ENCODE results near the gene SPI1.

SPI1 gene

DNA sequence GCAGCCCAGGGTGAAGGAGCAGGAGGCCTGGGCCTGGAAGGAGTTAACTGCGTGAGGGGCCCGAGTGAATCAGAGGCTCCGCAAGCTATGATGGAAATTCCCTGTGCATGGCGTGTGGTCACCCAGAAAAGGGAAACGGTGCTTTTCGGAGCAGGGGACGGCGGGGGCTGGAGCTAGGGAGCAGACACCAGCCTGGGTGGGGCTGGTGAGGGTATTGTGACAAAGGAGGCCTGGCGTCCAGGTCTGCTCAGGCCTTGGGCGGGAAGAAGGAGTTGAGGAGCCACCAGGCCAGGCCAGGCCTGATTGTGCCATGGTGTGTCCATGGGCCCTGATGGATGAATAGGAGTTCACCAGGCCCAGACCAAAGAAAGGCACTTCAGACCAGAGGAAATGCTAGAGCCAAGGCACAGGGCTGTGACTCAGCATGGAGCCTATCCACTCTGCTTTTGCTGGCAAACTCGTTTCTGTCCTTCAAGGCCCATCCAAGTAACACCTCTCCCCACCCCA is 12.8 kb upstream of the SPI1 start:
- in situ Hi-C loops (cut with HindIII; ENCODE audit: low pct_ligation_motif_present, low pct_unique_long_range_greater_than_20kb, low sequenced_read_pairs): no loop called here
- DNase-seq: no peak

DNA sequence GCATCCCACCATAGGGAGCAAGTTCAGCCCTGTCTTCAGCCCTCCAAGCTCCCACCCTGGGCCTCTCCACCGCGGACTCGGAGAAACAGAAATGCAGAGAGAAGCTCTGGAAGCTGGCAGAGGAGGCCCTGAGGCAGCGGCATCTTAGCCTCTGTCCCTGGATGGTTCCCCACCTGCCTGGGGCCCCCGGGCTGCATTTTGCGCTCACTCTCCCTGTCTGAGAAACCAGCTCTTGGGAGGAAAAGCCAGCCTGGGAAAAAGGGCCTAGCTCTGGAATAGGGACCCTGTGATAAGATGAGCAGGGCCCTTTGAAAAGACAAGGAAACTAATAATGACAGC is 12.0 kb upstream of the SPI1 start:
- in situ Hi-C loops (cut with HindIII; ENCODE audit: low pct_ligation_motif_present, low pct_unique_long_range_greater_than_20kb, low sequenced_read_pairs): no loop called here
- DNase-seq: no peak

DNA sequence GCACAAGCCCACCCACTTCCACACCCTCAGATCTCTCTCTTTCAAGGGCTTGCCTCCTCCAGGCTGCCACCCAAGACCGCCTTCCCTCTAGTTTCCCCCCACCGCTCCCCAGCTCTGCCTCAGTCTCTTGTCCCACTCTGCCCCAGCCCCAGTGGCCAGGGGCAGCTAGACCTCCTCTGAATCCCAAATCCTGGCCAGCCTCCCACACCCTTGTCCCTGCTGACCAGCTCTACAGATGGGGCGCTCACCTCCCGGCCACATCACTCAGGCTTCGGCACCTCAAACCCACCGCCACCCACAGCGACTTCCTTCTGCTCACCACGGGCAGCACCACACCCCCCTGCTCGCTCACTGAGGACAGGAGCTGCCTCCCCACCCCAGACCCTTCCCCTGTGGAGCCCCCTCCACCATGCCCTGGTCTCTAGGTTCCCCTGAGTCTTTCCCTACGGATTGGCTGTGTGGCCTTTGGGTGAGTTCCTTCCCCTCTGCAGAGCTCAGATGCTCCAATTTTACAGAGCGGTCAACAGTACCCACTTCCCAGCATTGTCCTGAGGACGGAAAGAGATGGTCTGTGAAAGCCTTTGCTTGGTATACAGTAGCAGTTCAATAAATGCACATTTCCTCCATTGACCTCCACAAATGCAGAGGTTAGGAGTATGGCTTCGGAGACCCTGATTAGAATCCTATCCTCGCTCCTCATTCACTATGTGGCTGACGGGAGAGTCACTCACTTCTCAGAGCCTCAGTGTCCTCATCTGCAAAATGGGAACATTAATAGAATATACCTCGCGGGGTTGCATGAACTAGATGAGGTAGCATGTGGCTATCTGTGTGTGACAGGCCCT is 11.5 kb upstream of the SPI1 start:
- DNase-seq: no peak
- in situ Hi-C loops (cut with HindIII; ENCODE audit: low pct_ligation_motif_present, low pct_unique_long_range_greater_than_20kb, low sequenced_read_pairs): no loop called here

DNA sequence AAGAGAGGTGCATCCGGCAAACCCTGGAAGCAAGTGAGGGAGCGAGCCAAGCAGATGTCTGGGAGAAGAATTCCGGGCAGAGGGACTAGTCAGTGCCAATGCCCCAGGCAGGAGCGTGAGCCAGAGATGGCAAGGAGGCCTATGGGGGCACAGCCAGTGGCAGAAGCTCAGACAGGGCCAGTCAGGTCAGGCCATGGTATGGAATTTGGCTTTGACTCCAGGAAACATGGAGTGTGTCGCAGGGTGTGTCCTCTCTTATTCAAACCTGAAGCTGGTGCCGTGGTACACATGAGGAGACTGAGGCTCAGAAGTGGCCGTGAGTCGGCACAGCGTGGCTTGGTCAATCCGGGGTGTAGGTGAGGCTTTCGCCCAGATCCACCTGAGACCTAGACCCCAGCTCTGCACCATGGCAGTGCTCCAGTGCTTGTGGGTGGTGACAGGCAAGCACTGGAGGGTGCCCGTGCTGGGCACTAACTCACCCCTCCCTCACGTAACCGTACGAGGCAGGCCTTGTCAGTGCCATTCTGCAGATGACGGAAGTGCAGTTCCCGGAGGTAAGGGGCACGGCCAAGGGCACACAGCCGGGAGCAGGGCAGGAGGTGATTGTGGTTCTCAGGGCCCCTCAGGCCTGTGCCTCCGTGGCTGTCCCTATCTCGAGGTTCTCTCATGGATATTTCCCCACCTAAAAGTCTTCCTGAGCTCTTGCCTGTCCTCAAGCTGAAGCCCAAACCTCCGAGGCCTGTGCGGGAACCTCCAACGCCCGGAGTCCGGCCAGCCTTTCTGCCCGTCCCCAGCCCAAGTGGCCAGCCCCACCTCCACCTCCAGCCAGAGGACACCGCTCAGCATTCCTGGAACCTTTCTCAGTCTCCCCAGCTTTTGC is 10.6 kb upstream of the SPI1 start:
- DNase-seq: no peak
- in situ Hi-C loops (cut with HindIII; ENCODE audit: low pct_ligation_motif_present, low pct_unique_long_range_greater_than_20kb, low sequenced_read_pairs): no loop called here

DNA sequence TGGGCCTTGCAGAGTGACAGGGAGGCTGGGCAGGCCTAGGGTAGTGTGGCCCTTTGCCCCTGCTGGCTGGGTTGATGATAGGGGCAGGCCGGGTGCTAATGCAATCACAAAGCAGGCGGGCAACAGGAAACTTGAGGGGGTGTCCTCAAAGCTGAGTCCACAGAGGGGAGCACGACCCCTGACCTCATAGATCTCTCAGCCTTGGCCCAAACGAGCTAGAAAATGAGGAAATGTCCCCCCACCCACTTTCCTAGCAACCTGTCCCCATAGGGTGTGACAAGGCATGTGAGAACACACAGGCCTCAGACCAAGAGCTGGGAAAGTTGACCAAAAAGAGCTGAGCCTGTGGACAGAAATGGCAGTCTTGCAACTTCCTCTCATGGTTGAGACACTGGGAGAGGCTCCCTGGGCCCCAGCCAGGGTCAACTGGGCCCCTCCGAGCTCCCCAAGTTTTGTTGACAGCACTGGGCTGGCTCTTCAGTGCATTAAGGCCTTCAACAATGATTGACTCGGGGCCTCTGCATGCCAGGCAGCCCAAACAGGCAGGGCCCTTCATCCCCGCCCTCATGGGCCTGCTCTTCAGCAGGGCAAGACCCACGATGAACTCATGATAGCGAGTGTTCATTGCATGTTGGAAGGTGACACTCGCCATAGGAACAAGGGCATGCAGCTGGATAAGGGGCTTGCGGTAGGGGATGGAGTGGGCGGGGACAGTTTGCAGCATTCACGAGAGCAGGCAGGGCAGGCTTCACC is 9.8 kb upstream of the SPI1 start:
- no peak for DNase-seq

DNA sequence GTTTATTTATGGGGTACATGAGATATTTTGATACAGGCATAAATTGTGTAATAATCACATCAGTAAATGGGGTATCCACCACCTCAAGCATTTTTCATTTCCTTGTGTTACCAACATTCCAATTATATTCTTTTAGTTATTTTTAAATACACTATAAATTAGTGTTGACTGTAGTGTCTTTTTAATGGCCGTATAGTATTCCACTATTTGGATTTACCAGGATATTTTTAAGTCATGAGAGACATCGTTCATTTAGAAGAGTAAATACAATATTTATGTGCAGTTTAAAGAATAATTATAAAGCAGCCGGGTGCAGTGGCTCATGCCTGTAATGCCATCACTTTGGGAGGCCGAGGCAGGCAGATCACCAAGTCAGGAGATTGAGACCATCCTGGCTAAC is 6.2 kb upstream of the SPI1 start:
- in situ Hi-C loops (cut with HindIII; ENCODE audit: low pct_ligation_motif_present, low pct_unique_long_range_greater_than_20kb, low sequenced_read_pairs): no loop called here
- no peak for DNase-seq

More for the DNA sequence above, 9.8 kb upstream of the SPI1 start:
- in situ Hi-C loops (cut with HindIII; ENCODE audit: low pct_ligation_motif_present, low pct_unique_long_range_greater_than_20kb, low sequenced_read_pairs): no loop called here

DNA sequence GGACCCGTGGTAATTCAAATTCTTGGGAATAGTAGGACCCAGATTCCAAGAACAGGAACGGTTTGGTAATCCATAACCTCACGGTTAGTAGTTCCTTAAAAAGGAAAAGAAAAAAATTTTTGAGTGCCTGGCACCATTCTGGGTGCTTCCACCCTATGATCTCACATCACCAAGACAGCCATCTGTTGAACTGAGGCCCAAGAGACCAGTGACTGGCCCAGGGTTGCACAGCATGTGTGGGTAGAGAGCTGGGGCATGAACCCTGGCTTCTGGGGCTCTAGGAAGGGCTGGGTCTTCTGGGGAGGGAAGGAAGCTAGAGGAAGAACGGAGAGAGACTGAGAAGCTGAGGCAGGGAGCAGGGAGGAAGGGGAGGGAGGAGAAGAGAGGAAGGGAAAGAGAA is 4.7 kb upstream of the SPI1 start:
- in situ Hi-C loops (cut with HindIII; ENCODE audit: low pct_ligation_motif_present, low pct_unique_long_range_greater_than_20kb, low sequenced_read_pairs): no loop called here
- no peak for DNase-seq

DNA sequence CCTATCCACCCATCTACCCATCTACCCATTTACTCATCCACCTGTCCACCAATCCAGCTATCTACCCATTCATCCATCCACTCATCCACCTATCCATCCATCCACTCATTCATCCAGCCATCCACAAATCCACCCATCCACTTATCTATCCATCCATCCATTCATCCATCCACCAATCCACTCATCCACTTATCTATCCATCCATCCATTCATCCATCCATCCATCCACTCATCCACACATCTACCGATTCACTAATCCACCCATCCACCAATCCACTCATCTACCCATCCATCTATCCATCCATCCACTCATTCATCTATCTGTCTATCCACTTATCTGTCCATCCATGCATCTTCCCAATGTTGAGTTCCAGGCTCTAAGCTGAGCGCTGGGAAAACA is 1.7 kb upstream of the SPI1 start:
- in situ Hi-C loops (cut with HindIII; ENCODE audit: low pct_ligation_motif_present, low pct_unique_long_range_greater_than_20kb, low sequenced_read_pairs): no loop called here
- no peak for DNase-seq

DNA sequence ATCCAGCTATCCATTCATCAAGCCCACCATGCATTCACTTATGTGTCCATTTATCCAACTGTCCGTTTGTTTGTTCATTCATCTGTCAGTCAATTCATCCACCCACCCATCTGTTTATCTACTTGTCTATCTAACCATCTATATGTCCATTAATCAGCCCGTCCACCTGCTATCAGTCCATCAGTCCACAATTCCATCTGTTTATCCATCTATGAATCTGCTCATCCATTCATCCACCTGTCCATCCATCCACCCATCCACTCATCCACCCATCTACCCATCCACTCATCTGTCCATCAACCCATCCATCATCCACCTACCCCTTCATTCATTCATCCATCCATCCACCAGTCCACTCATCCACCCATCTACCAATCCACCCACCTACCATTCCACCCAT is 970 bp upstream of the SPI1 start:
- in situ Hi-C loops (cut with HindIII; ENCODE audit: low pct_ligation_motif_present, low pct_unique_long_range_greater_than_20kb, low sequenced_read_pairs): no loop called here
- no peak for DNase-seq

DNA sequence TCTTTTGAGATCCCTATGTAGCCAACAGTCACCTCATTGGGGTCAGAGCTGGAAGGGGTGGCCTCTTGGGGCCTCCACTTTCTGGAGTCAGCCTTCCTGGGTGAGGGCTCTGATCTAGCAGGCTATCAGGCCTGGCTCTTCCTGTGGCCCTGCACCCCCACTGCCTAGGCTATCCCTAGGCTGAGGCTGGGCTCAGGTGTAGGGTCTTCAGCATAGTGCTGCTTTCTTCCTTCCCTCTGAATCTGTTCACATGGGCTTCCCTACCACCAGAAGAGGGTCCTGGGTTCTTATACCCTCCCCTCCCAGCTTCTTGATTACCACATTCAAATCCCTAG is 456 bp upstream of the SPI1 start:
- DNase-seq: no peak
- in situ Hi-C loops (cut with HindIII; ENCODE audit: low pct_ligation_motif_present, low pct_unique_long_range_greater_than_20kb, low sequenced_read_pairs): no loop called here

DNA sequence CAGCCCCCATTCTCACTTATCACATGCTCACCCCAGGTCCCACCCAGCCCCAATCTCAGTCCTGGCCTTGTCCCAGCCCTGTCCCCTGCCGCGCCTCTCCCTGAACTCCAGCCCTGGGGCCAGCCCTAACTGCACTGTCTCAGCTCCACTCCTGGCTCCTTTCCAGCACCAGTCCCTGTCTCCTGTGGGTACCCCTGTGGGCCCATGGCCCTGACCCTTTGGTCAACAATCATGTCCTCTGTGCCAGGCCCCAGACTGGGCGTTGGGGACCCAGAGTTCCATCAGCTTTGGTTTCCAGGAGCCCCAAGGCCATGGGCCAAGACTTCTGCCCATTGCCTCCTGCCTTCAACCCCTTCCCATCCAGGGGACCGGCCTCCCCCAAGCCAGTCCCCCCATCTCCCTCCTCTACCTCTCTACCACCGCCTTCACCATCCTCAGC is 757 bp downstream of the SPI1 start:
- DNase-seq: no peak
- in situ Hi-C loops (cut with HindIII; ENCODE audit: low pct_ligation_motif_present, low pct_unique_long_range_greater_than_20kb, low sequenced_read_pairs): no loop called here

DNA sequence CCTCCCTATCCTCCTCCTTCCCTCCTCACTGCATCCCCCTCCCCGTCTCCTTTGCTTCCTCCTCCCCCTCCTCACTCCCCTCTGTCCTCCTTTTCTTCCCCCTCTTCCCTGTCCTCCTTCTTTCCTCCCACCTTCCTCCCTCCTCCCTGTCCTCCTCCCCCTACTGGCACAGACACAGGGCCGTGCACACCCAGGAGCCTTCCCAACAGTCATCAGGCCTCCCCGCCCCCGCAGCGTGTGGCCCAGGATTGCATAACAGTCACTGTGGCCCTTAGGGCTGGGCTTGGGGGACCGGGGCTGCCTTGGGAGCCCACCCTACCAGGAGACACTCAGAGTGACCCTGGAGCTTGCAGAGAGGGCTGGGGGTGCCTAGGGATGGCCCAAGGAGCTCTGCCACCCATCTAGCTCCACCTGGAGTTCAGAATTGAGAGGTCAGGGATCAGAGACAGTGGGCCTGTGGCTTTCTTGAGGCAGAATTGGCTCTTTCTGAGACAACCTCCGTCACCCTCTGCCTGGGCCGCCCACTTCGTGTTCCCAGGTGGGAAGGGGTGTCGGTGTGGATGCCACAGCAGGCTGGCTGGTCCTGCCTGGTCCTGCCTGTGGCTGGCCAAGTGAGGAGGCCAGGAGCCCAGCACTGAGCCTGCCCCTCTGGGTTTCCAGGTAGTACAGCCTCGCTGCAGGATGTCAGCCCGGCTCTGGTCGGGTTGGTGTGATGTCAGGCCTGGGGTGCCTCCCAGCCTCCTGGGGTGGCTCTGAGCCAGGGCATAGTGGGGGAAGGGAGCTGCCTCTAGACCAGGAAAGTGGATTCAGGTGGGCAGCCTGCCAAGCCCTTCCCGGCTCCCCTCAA is 1.6 kb downstream of the SPI1 start:
- DNase-seq: no peak
- in situ Hi-C loops (cut with HindIII; ENCODE audit: low pct_ligation_motif_present, low pct_unique_long_range_greater_than_20kb, low sequenced_read_pairs): no loop called here

DNA sequence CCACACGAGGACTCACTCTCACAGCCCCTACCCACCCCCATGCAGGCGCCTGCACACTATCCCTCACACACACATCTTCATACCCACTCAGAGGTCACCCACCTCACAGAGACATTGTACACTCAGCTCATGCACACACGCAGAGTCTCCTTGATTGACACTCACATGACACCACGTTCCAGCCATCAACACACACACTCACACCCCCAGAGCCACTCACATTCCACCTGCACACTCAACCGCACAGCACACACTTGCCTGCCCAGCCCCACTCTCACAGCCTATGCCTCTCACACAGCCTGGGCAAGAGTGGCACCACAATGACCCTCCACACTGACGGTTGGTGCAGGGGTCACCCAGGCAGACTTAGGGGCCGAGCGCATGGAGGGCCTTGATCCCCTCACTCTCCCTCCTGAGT is 2.2 kb downstream of the SPI1 start:
- in situ Hi-C loops (cut with HindIII; ENCODE audit: low pct_ligation_motif_present, low pct_unique_long_range_greater_than_20kb, low sequenced_read_pairs): no loop called here
- DNase-seq: no peak

DNA sequence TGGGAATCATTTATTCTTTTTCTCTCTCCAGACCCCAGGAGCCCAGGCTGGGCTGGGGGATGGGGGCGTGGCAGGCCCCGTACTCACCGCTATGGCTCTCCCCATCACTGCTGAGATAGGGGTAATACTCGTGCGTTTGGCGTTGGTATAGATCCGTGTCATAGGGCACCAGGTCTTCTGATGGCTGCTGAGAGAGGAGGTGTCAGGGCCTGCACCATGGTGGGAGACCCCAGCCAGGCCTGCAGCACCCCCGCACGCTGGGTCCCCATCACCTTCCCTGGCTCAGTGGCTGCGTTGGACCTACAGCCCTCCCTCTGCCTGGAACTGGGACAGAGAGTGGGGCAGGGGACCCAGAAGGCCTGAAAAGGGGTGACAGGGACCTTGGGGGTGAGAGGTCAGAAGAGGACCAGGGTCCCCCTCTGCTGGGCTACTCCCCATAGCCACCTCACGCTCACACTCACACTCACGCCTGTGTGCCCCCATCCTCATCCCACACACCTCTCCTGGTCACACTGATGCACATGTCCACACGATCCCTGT is 2.7 kb downstream of the SPI1 start:
- in situ Hi-C loops (cut with HindIII; ENCODE audit: low pct_ligation_motif_present, low pct_unique_long_range_greater_than_20kb, low sequenced_read_pairs): no loop called here
- DNase-seq: no peak

DNA sequence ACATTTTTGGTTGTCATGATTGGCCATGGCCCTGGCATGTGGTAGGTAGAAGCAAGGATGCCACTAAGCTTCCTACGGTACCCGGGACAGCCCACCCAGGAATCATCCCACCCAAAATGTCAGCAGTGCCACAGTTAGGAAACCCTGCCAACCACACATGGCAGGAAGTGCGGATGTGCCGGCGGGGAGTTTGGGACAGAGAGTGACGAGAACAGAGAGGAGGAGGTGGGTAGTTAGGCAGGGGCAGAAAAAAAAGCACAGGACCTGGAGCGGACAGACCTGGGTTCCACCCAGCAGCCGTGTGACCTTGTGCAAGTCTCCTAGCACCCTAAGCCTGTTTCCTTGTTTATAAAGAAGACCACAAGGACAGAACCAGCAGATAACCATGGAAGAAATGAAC is 3.3 kb downstream of the SPI1 start:
- DNase-seq: no peak

DNA sequence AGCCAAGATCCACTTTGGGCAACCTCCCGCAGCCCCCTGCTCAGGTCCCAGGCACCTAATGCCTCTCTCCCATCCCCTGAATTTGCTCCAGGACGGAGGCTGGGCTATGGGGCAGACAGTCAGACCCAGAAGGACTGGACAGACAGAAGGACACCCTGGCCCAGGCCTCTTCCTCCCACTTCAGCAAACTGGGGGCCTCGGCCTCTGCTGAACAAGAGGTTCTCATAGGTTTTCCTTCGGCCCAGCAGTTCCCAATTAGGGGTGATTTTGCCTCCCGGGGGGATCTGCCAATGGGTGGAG is 3.7 kb downstream of the SPI1 start:
- in situ Hi-C loops (cut with HindIII; ENCODE audit: low pct_ligation_motif_present, low pct_unique_long_range_greater_than_20kb, low sequenced_read_pairs): no loop called here
- DNase-seq: no peak

More for the DNA sequence above, 3.3 kb downstream of the SPI1 start:
- in situ Hi-C loops (cut with HindIII; ENCODE audit: low pct_ligation_motif_present, low pct_unique_long_range_greater_than_20kb, low sequenced_read_pairs): no loop called here

DNA sequence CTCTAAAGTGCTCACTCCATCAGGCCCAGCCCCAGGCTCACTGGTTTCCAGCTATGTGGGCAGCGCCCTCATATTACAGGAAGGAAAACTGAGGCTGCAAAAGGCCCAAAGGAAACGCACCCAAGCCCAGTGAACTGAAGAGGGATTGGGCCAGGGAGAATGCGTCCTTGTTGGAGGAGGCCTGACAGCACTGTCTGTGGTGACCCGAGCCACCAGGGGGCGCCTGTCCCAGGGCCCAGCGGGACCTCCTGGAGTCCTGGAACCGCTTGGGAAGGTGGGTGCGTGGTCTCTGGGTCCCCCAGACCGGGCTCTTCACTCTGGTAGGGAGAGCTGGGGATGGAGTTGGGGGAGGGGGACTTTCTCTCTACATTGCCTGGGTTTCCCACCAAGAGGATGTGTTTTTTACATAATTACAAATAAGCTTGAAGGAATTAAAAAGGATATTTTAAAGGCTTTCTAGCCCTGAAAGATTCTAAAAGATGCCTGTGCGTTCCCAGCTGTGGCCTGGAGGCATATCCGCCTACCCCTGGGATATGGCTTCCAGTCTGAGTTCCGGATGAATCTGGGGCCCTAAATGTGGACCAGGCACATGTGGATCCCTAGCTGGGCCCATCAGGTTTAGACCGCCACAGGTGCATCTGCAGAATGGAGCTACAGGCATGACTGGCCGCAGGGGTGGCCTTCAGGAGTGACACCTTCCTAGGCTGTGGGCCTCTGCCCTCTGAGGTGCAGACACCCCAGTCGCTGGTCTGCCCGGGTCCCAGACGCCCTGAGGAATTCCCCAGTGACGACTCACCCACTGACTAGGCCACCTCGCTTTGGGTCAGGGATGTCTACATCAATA is 4.2 kb downstream of the SPI1 start:
- DNase-seq: peak; percentile 74
- in situ Hi-C loops (cut with HindIII; ENCODE audit: low pct_ligation_motif_present, low pct_unique_long_range_greater_than_20kb, low sequenced_read_pairs): no loop called here

Data from ACHN (cell line).